DMS53 (cell line): ENCODE data around the gene EYA3.

Experiments
- DNase-seq: peaks from one replicate; lab custom pipeline; 2025; lab: John Stamatoyannopoulos, UW

EYA3 gene

DNA sequence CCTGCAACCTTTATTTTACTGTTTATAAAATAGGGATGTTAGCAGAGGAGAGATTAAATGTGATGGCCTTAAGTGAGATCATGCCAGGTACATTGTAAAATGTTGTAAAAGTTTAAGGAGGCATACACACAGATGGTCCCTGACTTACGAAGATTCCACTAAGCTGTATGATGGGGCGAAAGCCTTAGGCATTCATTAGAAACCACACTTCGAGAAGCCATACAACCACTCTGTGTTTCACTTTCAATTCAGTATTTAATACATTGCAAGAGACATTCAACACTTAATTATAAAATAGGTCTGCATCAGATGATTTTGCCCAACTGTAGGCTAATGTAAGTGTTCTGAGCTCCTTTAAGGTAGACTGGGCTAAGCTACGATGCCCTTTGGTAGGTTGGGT, 149.9 kb downstream of the EYA3 start:
- DNase-seq: no peak

DNA sequence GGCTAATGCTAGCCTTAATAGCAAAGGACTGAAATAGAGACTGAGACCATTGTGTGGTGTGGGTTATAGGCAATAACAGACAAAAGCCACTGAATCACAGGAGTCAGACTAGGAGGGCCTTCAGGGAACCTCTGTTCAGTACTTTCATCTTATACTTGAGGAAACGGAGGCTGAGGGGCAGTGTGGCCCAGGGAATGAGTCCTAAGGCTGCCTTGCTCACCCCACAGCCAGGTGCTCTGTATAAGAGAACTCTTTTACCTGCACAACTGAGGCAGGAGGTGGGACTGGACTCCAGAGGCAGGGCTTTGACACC, 150.9 kb downstream of the EYA3 start:
- no peak for DNase-seq

DNA sequence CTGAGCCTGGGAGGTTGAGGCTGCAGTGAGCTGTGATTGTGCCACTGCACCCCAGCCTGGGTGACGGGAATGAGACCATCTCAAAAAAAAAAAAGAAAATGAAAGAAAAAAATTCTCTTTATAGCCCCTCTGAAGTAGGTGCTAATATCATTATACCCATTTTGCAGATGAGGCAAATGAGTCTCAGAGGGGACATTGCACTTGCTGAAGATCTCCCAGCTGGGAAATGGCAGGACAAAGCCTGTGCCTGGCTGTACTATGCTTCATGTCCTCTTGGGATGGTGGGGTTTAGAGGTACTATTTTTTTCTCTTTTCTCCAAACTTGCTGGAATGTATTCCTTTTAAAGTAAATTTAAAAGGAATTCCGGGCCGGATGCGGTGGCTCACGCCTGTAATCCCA, 152.0 kb downstream of the EYA3 start:
- DNase-seq: no peak

DNA sequence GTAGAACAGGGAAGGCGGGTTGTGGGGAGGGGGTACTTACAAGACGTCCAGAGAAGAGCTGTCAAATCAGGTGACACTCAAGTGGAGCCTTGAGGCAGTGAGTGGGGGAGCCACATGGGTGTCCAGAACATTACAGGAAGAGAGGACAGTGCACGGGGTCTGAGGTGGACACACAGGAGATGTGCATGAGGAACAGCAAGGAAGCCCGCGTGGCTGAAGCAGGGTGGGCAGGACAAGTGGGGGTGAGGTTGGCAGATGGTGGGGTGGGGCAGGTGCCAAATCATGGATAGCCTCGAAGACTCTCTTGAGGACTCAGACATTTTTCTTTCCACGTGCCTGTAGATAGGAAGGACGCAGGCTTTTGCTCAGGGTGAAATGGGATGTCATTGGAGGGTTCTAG, 152.7 kb downstream of the EYA3 start:
- peak; percentile 33 for DNase-seq

GRCh38 chr1:27934818-27935549, 153.4 kb downstream of the EYA3 start, which contains the start of gene SMPDL3B:
SMPDL3B (plus strand) TSS chr1:27935000; CDS start chr1:27935184, 184 bp downstream.
- DNase-seq: peak; percentile 87

DNA sequence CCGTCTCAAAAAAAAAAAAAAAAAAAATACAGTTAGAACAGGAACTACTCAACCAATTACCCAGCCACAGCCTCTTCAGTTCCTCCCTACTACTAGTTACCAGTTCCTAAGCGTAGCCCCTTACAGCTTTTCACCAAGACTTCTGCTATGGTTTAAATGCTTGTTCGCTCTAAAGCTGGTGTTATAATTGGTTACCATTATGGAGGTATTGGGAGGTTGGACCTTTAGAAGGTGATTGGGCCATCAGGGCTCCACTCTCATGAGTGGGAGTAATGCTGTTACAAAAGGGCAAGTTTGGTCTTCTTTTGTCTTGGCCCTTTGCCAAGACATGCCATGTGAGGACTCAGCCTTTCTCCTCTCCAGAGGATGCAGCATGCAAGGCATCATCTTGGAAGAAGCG, 156.7 kb downstream of the EYA3 start:
- no peak for DNase-seq

DNA sequence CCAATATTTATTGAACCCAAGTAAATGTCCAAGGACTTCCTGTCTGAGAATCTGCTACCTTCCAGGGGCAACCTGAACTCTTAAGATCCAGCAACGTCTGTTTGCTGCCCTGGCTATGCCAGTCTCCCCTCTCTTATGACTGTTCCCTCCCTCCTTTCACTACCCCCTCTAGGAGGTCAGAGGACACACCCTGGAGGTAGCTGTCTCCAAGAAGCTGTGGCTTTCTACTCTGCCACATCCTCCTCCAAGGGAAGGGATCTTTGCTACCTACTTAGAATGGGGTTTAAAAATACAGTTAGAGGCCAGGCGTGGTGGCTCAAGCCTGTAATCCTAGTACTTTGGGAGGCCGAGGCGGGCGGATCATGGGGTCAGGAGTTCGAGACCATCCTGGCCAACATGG, 157.2 kb downstream of the EYA3 start:
- DNase-seq: no peak

- DNase-seq: no peak
Measured at GRCh38 chr1:27928216-27928954, 160.0 kb downstream of the EYA3 start.

DNA sequence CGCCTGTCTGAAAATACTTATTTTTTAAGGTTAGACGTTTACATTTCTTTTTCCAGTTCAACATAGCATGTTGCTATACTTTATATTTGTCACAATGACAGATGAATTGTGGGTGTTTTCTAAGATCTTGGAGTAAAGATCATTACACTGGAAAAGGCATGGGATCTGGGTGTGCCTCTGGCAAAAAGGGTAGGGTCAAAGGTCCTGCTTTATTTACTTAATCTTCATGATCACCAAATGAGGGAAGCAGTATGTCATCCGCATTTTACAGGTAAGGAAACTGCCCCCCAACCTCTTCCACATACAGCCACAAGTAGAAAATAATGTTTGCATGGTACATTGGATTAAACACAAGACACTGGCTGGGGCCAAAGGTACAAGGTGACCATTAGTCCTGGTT, 166.1 kb downstream of the EYA3 start:
- no peak for DNase-seq
